Naive B cell (primary cell): Measurements from ENCODE around the gene ATP13A3. TPM values are rescaled to one million over a fixed set of nuclear protein-coding genes. Genes with fewer than 3 reads are reported as not detected.
A peak's percentile ranks its signal among the peaks of the same experiment; 100 is the strongest.

Experiments
- ATAC-seq, 2 donors: fragments of 150-1000 bp; cut with Tn5 transposase; 2 replicates each; pipeline ENCODE4 v1.10.0; 2021; ENCODE audit warnings: low read depth in 2 of 2, mild to moderate bottlenecking in 2 of 2, moderate library complexity in 2 of 2
- DNase-seq: peaks from one replicate; pipeline ENCODE4 v3.0.0; 2022
- H3K27ac Mint-ChIP-seq, 6 donors: one replicate each; pipeline ENCODE4 v1.8.0; 2020 to 2022; ENCODE audit warnings: mild to moderate bottlenecking in 6 of 6, mixed read lengths in 6 of 6, moderate library complexity in 5 of 6, inconsistent platforms in 2 of 6
- H3K27me3 Mint-ChIP-seq, 3 donors: one replicate each; pipeline ENCODE4 v1.8.0; 2021 to 2022; ENCODE audit warnings: mixed read lengths in 3 of 3, mild to moderate bottlenecking in 1 of 3
- H3K36me3 Mint-ChIP-seq, 2 donors: one replicate each; pipeline ENCODE4 v1.8.0; 2020 to 2022; ENCODE audit warnings: mixed read lengths in 2 of 2, inconsistent platforms in 1 of 2, mild to moderate bottlenecking in 1 of 2
- H3K4me1 Mint-ChIP-seq, 3 donors: one replicate each; pipeline ENCODE4 v1.8.0; 2020 to 2022; ENCODE audit warnings: mixed read lengths in 3 of 3, inconsistent platforms in 1 of 3, mild to moderate bottlenecking in 1 of 3, moderate library complexity in 1 of 3
- H3K4me3 Mint-ChIP-seq, 8 donors: one replicate each; pipeline ENCODE4 v1.8.0; 2020 to 2022; ENCODE audit warnings: mild to moderate bottlenecking in 8 of 8, mixed read lengths in 8 of 8, moderate library complexity in 8 of 8, inconsistent platforms in 2 of 8
- H3K9me3 Mint-ChIP-seq, 7 donors: one replicate each; pipeline ENCODE4 v1.8.0; 2020 to 2022; ENCODE audit warnings: mixed read lengths in 7 of 7, mild to moderate bottlenecking in 5 of 7, inconsistent platforms in 2 of 7, moderate library complexity in 1 of 7
- polyA plus RNA-seq, 6 donors: library from polyadenylated mRNA; unstranded; fragments of 300-500 nt; fragmentation: Illumina TruSeq; gene quantifications; one replicate each; pipeline ENCODE4 v1.2.3, GENCODE V29; 2021; ENCODE audit warnings: low read depth in 6 of 6

The ATP13A3 gene
- polyA plus RNA-seq, 6 donors from 2014 or later = 3.1 to 6.6 (median 5.0) TPM

GRCh38 chr3:194439881-194440550 lies 46.8 kb downstream of the ATP13A3 start:
- H3K27me3 Mint-ChIP-seq = no peaks in the 10 kb centered on the region
- peaks cover 41 to 46% of the 10 kb centered on the region in 2 donors for H3K36me3 Mint-ChIP-seq
- H3K4me1 Mint-ChIP-seq = no peaks in the 10 kb centered on the region
- no peak for DNase-seq
- H3K9me3 Mint-ChIP-seq = no peaks in the 10 kb centered on the region
- H3K27ac Mint-ChIP-seq = no peak overlapping the region
- H3K4me3 Mint-ChIP-seq = no peak overlapping the region
- ATAC-seq = no peak

- H3K9me3 Mint-ChIP-seq = no peaks in the 10 kb centered on the region
- peaks cover 18 to 48% of the 10 kb centered on the region in 2 donors for H3K36me3 Mint-ChIP-seq
- H3K27me3 Mint-ChIP-seq = no peaks in the 10 kb centered on the region
- no peaks in the 10 kb centered on the region for H3K4me1 Mint-ChIP-seq
- ATAC-seq (no peak), DNase-seq (no peak)
- H3K27ac Mint-ChIP-seq = no peak overlapping the region
- H3K4me3 Mint-ChIP-seq = no peak overlapping the region
Measured at GRCh38 chr3:194434503-194434902, 52.3 kb downstream of the ATP13A3 start.

- Mint-ChIP-seq H3K4me3 (no peak overlapping the region), H3K9me3 (no peaks in the 10 kb centered on the region), H3K4me1 (no peaks in the 10 kb centered on the region), H3K27ac (no peak overlapping the region), H3K27me3 (no peaks in the 10 kb centered on the region), H3K36me3 (peaks cover 15 to 39% of the 10 kb centered on the region in 2 donors)
- DNase-seq = no peak
- ATAC-seq = no peak
Measured at GRCh38 chr3:194431554-194431953, 55.2 kb downstream of the ATP13A3 start.

- no peak for DNase-seq
Measured at GRCh38 chr3:194425399-194425798, 61.4 kb downstream of the ATP13A3 start.

GRCh38 chr3:194424953-194425352 lies 61.8 kb downstream of the ATP13A3 start:
- DNase-seq (no peak), ATAC-seq (no peak)
- Mint-ChIP-seq H3K27ac (no peak overlapping the region), H3K4me1 (no peaks in the 10 kb centered on the region), H3K27me3 (no peaks in the 10 kb centered on the region), H3K9me3 (no peaks in the 10 kb centered on the region), H3K4me3 (no peak overlapping the region), H3K36me3 (peaks cover 7 to 20% of the 10 kb centered on the region in 2 donors)

More at GRCh38 chr3:194425399-194425798, 61.4 kb downstream of the ATP13A3 start:
- H3K27ac Mint-ChIP-seq = no peak overlapping the region
- H3K4me1 Mint-ChIP-seq = no peaks in the 10 kb centered on the region
- no peaks in the 10 kb centered on the region for H3K9me3 Mint-ChIP-seq
- no peak overlapping the region for H3K4me3 Mint-ChIP-seq
- no peak for ATAC-seq
- no peaks in the 10 kb centered on the region for H3K27me3 Mint-ChIP-seq
- H3K36me3 Mint-ChIP-seq = peaks cover 7 to 20% of the 10 kb centered on the region in 2 donors

- peak overlapping the region in 1 of 6 donors; percentile 29 for H3K27ac Mint-ChIP-seq
- DNase-seq = no peak
- no peak for ATAC-seq
- H3K9me3 Mint-ChIP-seq = no peaks in the 10 kb centered on the region
- H3K36me3 Mint-ChIP-seq = peaks cover 7 to 16% of the 10 kb centered on the region in 2 donors
- no peak overlapping the region for H3K4me3 Mint-ChIP-seq
- H3K4me1 Mint-ChIP-seq = no peaks in the 10 kb centered on the region
- H3K27me3 Mint-ChIP-seq = no peaks in the 10 kb centered on the region
Measured at GRCh38 chr3:194424373-194424772, 62.4 kb downstream of the ATP13A3 start.

GRCh38 chr3:194423317-194423716 lies 63.5 kb downstream of the ATP13A3 start:
- Mint-ChIP-seq H3K27ac (no peak overlapping the region), H3K4me1 (no peaks in the 10 kb centered on the region), H3K36me3 (peaks cover 7 to 18% of the 10 kb centered on the region in 2 donors), H3K27me3 (no peaks in the 10 kb centered on the region), H3K9me3 (no peaks in the 10 kb centered on the region), H3K4me3 (no peak overlapping the region)
- no peak for DNase-seq
- ATAC-seq = no peak

GRCh38 chr3:194422188-194422587 lies 64.6 kb downstream of the ATP13A3 start:
- Mint-ChIP-seq H3K9me3 (no peaks in the 10 kb centered on the region), H3K36me3 (peaks cover 7 to 18% of the 10 kb centered on the region in 2 donors)

GRCh38 chr3:194418671-194419070 lies 68.1 kb downstream of the ATP13A3 start:
- Mint-ChIP-seq H3K27ac (peak overlapping the region in 2 of 6 donors; percentile 1 to 54), H3K36me3 (peaks cover 0 to 15% of the 10 kb centered on the region in 2 donors), H3K27me3 (no peaks in the 10 kb centered on the region), H3K4me1 (no peaks in the 10 kb centered on the region), H3K9me3 (no peaks in the 10 kb centered on the region), H3K4me3 (no peak overlapping the region)
- no peak for DNase-seq
- no peak for ATAC-seq

More at GRCh38 chr3:194422188-194422587, 64.6 kb downstream of the ATP13A3 start:
- Mint-ChIP-seq H3K27me3 (no peaks in the 10 kb centered on the region), H3K27ac (no peak overlapping the region), H3K4me3 (no peak overlapping the region), H3K4me1 (no peaks in the 10 kb centered on the region)
- no peak for ATAC-seq
- no peak for DNase-seq

GRCh38 chr3:194407423-194407822 lies 79.4 kb downstream of the ATP13A3 start:
- H3K4me1 Mint-ChIP-seq = peaks cover 0 to 4% (median 0%) of the 10 kb centered on the region in 3 donors
- peaks cover 0 to 4% of the 10 kb centered on the region in 2 donors for H3K36me3 Mint-ChIP-seq
- peak overlapping the region in 1 of 6 donors; percentile 21 for H3K27ac Mint-ChIP-seq
- no peaks in the 10 kb centered on the region for H3K9me3 Mint-ChIP-seq
- no peaks in the 10 kb centered on the region for H3K27me3 Mint-ChIP-seq
- H3K4me3 Mint-ChIP-seq = no peak overlapping the region
- DNase-seq (no peak), ATAC-seq (no peak)

- Mint-ChIP-seq H3K36me3 (peaks cover 0 to 4% of the 10 kb centered on the region in 2 donors), H3K4me3 (no peak overlapping the region), H3K27ac (peak overlapping the region in 2 of 6 donors; percentile 40 to 91), H3K27me3 (no peaks in the 10 kb centered on the region), H3K9me3 (no peaks in the 10 kb centered on the region), H3K4me1 (peaks cover 0 to 4% (median 0%) of the 10 kb centered on the region in 3 donors)
- no peak for DNase-seq
- ATAC-seq = no peak
Measured at GRCh38 chr3:194405766-194406165, 81.0 kb downstream of the ATP13A3 start.

GRCh38 chr3:194404365-194405140 lies 82.2 kb downstream of the ATP13A3 start:
- H3K36me3 Mint-ChIP-seq = peaks cover 0 to 4% of the 10 kb centered on the region in 2 donors
- no peak for ATAC-seq
- H3K27ac Mint-ChIP-seq = no peak overlapping the region
- H3K27me3 Mint-ChIP-seq = peaks cover 4 to 8% (median 7%) of the 10 kb centered on the region in 3 donors
- H3K4me3 Mint-ChIP-seq = no peak overlapping the region
- H3K9me3 Mint-ChIP-seq = no peaks in the 10 kb centered on the region
- peaks cover 0 to 8% (median 4%) of the 10 kb centered on the region in 3 donors for H3K4me1 Mint-ChIP-seq
- peak; percentile 23 for DNase-seq

- DNase-seq = no peak
- H3K4me1 Mint-ChIP-seq = peaks cover 20 to 24% (median 21%) of the 10 kb centered on the region in 3 donors
- H3K27me3 Mint-ChIP-seq = peaks cover 20 to 34% (median 28%) of the 10 kb centered on the region in 3 donors
- no peak for ATAC-seq
- H3K27ac Mint-ChIP-seq = no peak overlapping the region
- H3K36me3 Mint-ChIP-seq = no peaks in the 10 kb centered on the region
- no peaks in the 10 kb centered on the region for H3K9me3 Mint-ChIP-seq
- H3K4me3 Mint-ChIP-seq = no peak overlapping the region
Measured at GRCh38 chr3:194401868-194402329, 84.9 kb downstream of the ATP13A3 start.

- ATAC-seq (no peak), DNase-seq (no peak)
- no peaks in the 10 kb centered on the region for H3K36me3 Mint-ChIP-seq
- H3K27ac Mint-ChIP-seq = no peak overlapping the region
- H3K27me3 Mint-ChIP-seq = peaks cover 23 to 35% (median 32%) of the 10 kb centered on the region in 3 donors
- H3K9me3 Mint-ChIP-seq = no peaks in the 10 kb centered on the region
- no peak overlapping the region for H3K4me3 Mint-ChIP-seq
- peaks cover 23 to 25% (median 24%) of the 10 kb centered on the region in 3 donors for H3K4me1 Mint-ChIP-seq
Measured at GRCh38 chr3:194401346-194401745, 85.5 kb downstream of the ATP13A3 start.
